Activated CD4-positive, alpha-beta T cell treated with anti-CD3 and anti-CD28 coated beads, Interleukin-2, amount 50 U/mL, for 24 hours (primary cell): ENCODE results near the gene CCND1.

Experiments used
- DNase-seq, 2 donors: peaks; one replicate each; pipeline ENCODE4 v3.0.0-alpha.2; 2020; ENCODE audit warnings: low read depth in 1 of 2, low spot score in 1 of 2

Gene CCND1

GRCh38 chr11:69651834-69652620, 11.1 kb downstream of the CCND1 start:
- DNase-seq = no peak

- DNase-seq = no peak
These were observed 12.0 kb downstream of the CCND1 start for GRCh38 chr11:69652999-69653398.

- no peak for DNase-seq
These were observed 12.5 kb downstream of the CCND1 start for GRCh38 chr11:69653406-69653960.

- no peak for DNase-seq
These were observed 13.2 kb downstream of the CCND1 start for GRCh38 chr11:69654001-69654659.

- DNase-seq = no peak
These were observed 13.9 kb downstream of the CCND1 start for GRCh38 chr11:69654660-69655478.

- no peak for DNase-seq
These were observed 14.8 kb downstream of the CCND1 start for GRCh38 chr11:69655479-69656428.

- no peak for DNase-seq
These were observed 15.8 kb downstream of the CCND1 start for GRCh38 chr11:69656536-69657455.

GRCh38 chr11:69657456-69657910, 16.5 kb downstream of the CCND1 start:
- DNase-seq = no peak

GRCh38 chr11:69657911-69658625, 17.1 kb downstream of the CCND1 start:
- DNase-seq = no peak

- DNase-seq = no peak
These were observed 17.9 kb downstream of the CCND1 start for GRCh38 chr11:69658626-69659450.

GRCh38 chr11:69659591-69659990, 18.6 kb downstream of the CCND1 start:
- DNase-seq = no peak

GRCh38 chr11:69660001-69660500, 19.1 kb downstream of the CCND1 start:
- DNase-seq = no peak

GRCh38 chr11:69661413-69661715, 20.4 kb downstream of the CCND1 start:
- DNase-seq = no peak

- no peak for DNase-seq
These were observed 21.2 kb downstream of the CCND1 start for GRCh38 chr11:69662021-69662698.

GRCh38 chr11:69662806-69663205, 21.9 kb downstream of the CCND1 start:
- DNase-seq = no peak

- no peak for DNase-seq
These were observed 22.4 kb downstream of the CCND1 start for GRCh38 chr11:69663326-69663725.

GRCh38 chr11:69664103-69664775, 23.3 kb downstream of the CCND1 start:
- no peak for DNase-seq
